C1 segment of cervical spinal cord (tissue), 14 donors: ENCODE results near the gene TCEANC2.
"Not testable (repeated sequence)": the region's sequence is repeated elsewhere in the genome, so short reads cannot be mapped to it uniquely, and the experiment has no call there.

Source experiments
- DNase-seq, 14 donors: peaks; one replicate each; lab custom pipeline; 2025; lab: John Stamatoyannopoulos, UW

Gene TCEANC2

GRCh38 chr1:54027848-54028247, 25.6 kb upstream of the TCEANC2 start:
- no peak for DNase-seq

GRCh38 chr1:54028306-54029251, 24.8 kb upstream of the TCEANC2 start:
- peak in 2 of 14 donors; percentile 3 to 8 for DNase-seq

GRCh38 chr1:54037476-54037875, 15.9 kb upstream of the TCEANC2 start:
- DNase-seq = no peak

- no peak for DNase-seq
Measured at GRCh38 chr1:54041806-54042205, 11.6 kb upstream of the TCEANC2 start.

GRCh38 chr1:54045496-54045895, 7.9 kb upstream of the TCEANC2 start:
- no peak for DNase-seq

GRCh38 chr1:54046671-54047383, 6.6 kb upstream of the TCEANC2 start:
- no peak for DNase-seq

GRCh38 chr1:54047384-54048305, 5.8 kb upstream of the TCEANC2 start:
- DNase-seq = no peak

- DNase-seq = not testable (repeated sequence)
Measured at GRCh38 chr1:54050435-54050834, 3.0 kb upstream of the TCEANC2 start.

GRCh38 chr1:54051933-54052430, 1.4 kb upstream of the TCEANC2 start:
- peak in 1 of 14 donors; percentile 38 for DNase-seq

GRCh38 chr1:54052431-54052933, 926 bp upstream of the TCEANC2 start:
- peak in 9 of 14 donors; percentile 34 to 75 (median 54) for DNase-seq

GRCh38 chr1:54053745-54054437, 483 bp downstream of the TCEANC2 start:
- no peak for DNase-seq

- DNase-seq = no peak
Measured at GRCh38 chr1:54054438-54054749, 986 bp downstream of the TCEANC2 start.

- no peak for DNase-seq
Measured at GRCh38 chr1:54064299-54064698, 10.9 kb downstream of the TCEANC2 start.

GRCh38 chr1:54069791-54070170, 16.4 kb downstream of the TCEANC2 start:
- DNase-seq = no peak

GRCh38 chr1:54070171-54070837, 16.9 kb downstream of the TCEANC2 start:
- peak in 1 of 14 donors; percentile 46 for DNase-seq

- DNase-seq = no peak
Measured at GRCh38 chr1:54077359-54077758, 24.0 kb downstream of the TCEANC2 start.

GRCh38 chr1:54080598-54081049, 27.2 kb downstream of the TCEANC2 start:
- DNase-seq = no peak

GRCh38 chr1:54081306-54082270, 28.2 kb downstream of the TCEANC2 start:
- DNase-seq = peak in 6 of 14 donors; percentile 1 to 45 (median 6)

GRCh38 chr1:54084794-54085193, 31.4 kb downstream of the TCEANC2 start:
- no peak for DNase-seq
